Keratinocyte (primary cell): ENCODE data around the gene EAF2.

Experiments used
- CTCF ChIP-seq, 3 experiments: IDR thresholded peaks in 1 of 3; conservative IDR thresholded peaks in 1 of 3; optimal IDR thresholded peaks in 1 of 3; 2 replicates in 2 of 3; 3 replicates in 1 of 3; pipeline versions ENCODE3 to v1.5.1; 2011; ENCODE audit warnings: low read length in 3 of 3, mild to moderate bottlenecking in 3 of 3, moderate library complexity in 2 of 3, control low read depth in 1 of 3, inconsistent platforms in 1 of 3; ENCODE audit not compliant: insufficient read depth in 2 of 3; ENCODE audit errors: extremely low read depth in 1 of 3
- EZH2 ChIP-seq: IDR thresholded peaks from one replicate; pipeline ENCODE4 v1.6.1; 2012; ENCODE audit warnings: inconsistent platforms, mild to moderate bottlenecking, low read length, moderate library complexity

- TF ChIP-seq CTCF (optimal IDR thresholded peaks at IDR 0.05 in 1 of 3, IDR thresholded peaks at IDR 0.05 in 1 of 3, conservative IDR thresholded peaks at IDR 0.05 in 1 of 3; ENCODE audit: extremely low read depth in 1 of 3, insufficient read depth in 2 of 3, low read length in 3 of 3): no peak
- TF ChIP-seq EZH2: no peak
Observed at GRCh38 chr3:121924734-121925133, 89.7 kb downstream of the EAF2 start.
